Right lobe of liver (tissue), 4 donors: ENCODE data around the gene FHIT.

Experiments
- POLR2A ChIP-seq: fragments of 450-650 bp; IDR thresholded peaks from one replicate; pipeline ENCODE4 v1.6.1; 2017; ENCODE audit warnings: antibody characterized with exemption, mild to moderate bottlenecking
- TF ChIP-seq, protein P1 (sequence below), 4 donors: fragments of 200-600 bp in 3 of 4; fragments of 450-650 bp in 1 of 4; IDR thresholded peaks; one replicate each; pipeline versions ENCODE4 v1.5.1 to v1.8.0; 2016 to 2022; ENCODE audit warnings: antibody characterized with exemption in 4 of 4, mild to moderate bottlenecking in 2 of 4
- donor health status: DM: no; HTN: no; CAD: no.
- donor health status: DM: no; HTN: no; CAD: no.
- donor health status: DM: no; HTN: yes; CAD: no.

GRCh38 chr3:60070366-60070765, 1180.9 kb downstream of the FHIT start:
- TF ChIP-seq, protein P1, sequence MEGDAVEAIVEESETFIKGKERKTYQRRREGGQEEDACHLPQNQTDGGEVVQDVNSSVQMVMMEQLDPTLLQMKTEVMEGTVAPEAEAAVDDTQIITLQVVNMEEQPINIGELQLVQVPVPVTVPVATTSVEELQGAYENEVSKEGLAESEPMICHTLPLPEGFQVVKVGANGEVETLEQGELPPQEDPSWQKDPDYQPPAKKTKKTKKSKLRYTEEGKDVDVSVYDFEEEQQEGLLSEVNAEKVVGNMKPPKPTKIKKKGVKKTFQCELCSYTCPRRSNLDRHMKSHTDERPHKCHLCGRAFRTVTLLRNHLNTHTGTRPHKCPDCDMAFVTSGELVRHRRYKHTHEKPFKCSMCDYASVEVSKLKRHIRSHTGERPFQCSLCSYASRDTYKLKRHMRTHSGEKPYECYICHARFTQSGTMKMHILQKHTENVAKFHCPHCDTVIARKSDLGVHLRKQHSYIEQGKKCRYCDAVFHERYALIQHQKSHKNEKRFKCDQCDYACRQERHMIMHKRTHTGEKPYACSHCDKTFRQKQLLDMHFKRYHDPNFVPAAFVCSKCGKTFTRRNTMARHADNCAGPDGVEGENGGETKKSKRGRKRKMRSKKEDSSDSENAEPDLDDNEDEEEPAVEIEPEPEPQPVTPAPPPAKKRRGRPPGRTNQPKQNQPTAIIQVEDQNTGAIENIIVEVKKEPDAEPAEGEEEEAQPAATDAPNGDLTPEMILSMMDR (IDR thresholded peaks at IDR 0.05): no peak
- no peak for TF ChIP-seq POLR2A
